Small intestine (tissue), 16 donors: Measurements from ENCODE around the gene OR7A17. TPM values are rescaled to one million over a fixed set of nuclear protein-coding genes. Genes with fewer than 3 reads are reported as not detected.

Source experiments
- DNase-seq, 2 donors: peaks; one replicate each; pipeline versions ENCODE4 v3.0.0 to v3.0.0-alpha.2; 2013
- FAIRE-seq: peaks from 2 replicates; lab custom pipeline; 2012; peaks lifted over from hg19 to GRCh38; lab: Jason Lieb, UNC
- H3K27ac ChIP-seq, 3 donors: one replicate each; pipeline ENCODE4 v1.5.1; 2013; ENCODE audit warnings: low read length in 2 of 3, mild to moderate bottlenecking in 2 of 3, control low read depth in 1 of 3, inconsistent platforms in 1 of 3, low read depth in 1 of 3, moderate library complexity in 1 of 3
- H3K27me3 ChIP-seq, 3 donors: one replicate each; pipeline ENCODE4 v1.6.1; 2013; ENCODE audit warnings: low read length in 3 of 3, inconsistent platforms in 1 of 3; ENCODE audit not compliant: control insufficient read depth in 3 of 3, insufficient read depth in 3 of 3
- H3K36me3 ChIP-seq, 3 donors: one replicate each; pipeline ENCODE4 v1.6.1; 2013; ENCODE audit warnings: low read length in 3 of 3, inconsistent platforms in 1 of 3, low read depth in 1 of 3, mild to moderate bottlenecking in 1 of 3, moderate library complexity in 1 of 3; ENCODE audit not compliant: control insufficient read depth in 3 of 3, insufficient read depth in 2 of 3
- H3K4me1 ChIP-seq, 3 donors: one replicate each; pipeline ENCODE4 v1.6.1; 2013; ENCODE audit warnings: low read length in 2 of 3, inconsistent platforms in 1 of 3, low read depth in 1 of 3, mild to moderate bottlenecking in 1 of 3, moderate library complexity in 1 of 3; ENCODE audit not compliant: control insufficient read depth in 3 of 3, insufficient read depth in 2 of 3
- H3K4me3 ChIP-seq, 3 donors: one replicate each; pipeline ENCODE4 v1.5.1; 2013; ENCODE audit warnings: low read length in 3 of 3, control low read depth in 1 of 3, inconsistent platforms in 1 of 3, low read depth in 1 of 3, mild to moderate bottlenecking in 1 of 3, moderate library complexity in 1 of 3
- H3K9me3 ChIP-seq, 2 donors: one replicate each; pipeline ENCODE4 v1.6.1; 2013; ENCODE audit warnings: low read depth in 1 of 2, low read length in 1 of 2; ENCODE audit not compliant: control insufficient read depth in 2 of 2, insufficient read depth in 1 of 2
- WGBS, 3 donors: extraction: QIAGEN DNeasy Blood & Tissue Kit; methylation state at CpG; one replicate each; pipeline ENCODE4 v1.1.7; 2013; 5-methylcytosine and 5-hydroxymethylcytosine counted together
- long read RNA-seq, 10 donors: transcript quantifications; one replicate each; lab custom pipeline, GENCODE V29; 2026
- polyA plus RNA-seq, 4 donors: library from polyadenylated mRNA; stranded (reverse) in 3 of 4; unstranded in 1 of 4; fragments of 200-250 nt in 3 of 4; fragments of 120-200 nt in 1 of 4; gene quantifications; one replicate each; pipeline versions ENCODE4 v1.2.1 to v1.2.3, GENCODE V29; 2013
- donor health status: healthy with polysubstance abuse.
- donor health status: control.
- donor health status: control.
- donor health status: Bipolar disorder and iron deficiency.
- donor health status: healthy.

The OR7A17 gene
- polyA plus RNA-seq: not detected
- long read RNA-seq, donor 1: 0 reads
- long read RNA-seq, donor 2: 0 reads
- long read RNA-seq, donor 3: 0 reads
- long read RNA-seq, donor 4: 0 reads
- long read RNA-seq, donor 5: 0 reads
- long read RNA-seq, donor 6: 0 reads
- long read RNA-seq, donor 7: 0 reads
- long read RNA-seq, donor 8: 0 reads
- long read RNA-seq, donor 9: 0 reads
- long read RNA-seq, donor 10: 0 reads

DNA sequence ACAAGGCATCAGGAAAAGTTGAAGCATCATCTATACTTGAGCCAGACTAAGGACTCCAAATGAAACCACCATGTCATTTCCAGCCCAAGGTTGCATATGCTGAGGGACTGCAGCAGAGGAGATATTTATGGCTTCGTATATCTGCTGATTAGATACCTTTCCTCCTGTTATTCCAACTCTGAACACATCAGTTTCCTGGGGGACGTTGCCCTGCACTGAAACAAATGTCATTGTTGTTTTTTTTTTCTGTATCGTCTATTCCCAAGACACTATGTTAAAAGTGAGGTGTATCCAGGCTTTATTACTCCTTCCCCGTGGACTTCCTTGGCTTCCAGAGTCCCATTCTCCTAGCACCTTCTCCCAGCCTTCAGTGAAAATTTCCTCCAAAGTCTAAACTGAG, at the start of gene OR7A17:
TSS of gene OR7A17 (minus strand) at position 101 of the 400 bp plus-strand sequence. CDS start 4,777 bp downstream, outside the sequence.
- no peak within 1 kb of the TSS for H3K27ac ChIP-seq
- 43 to 65% (median 43%) methylated on average over 4 of the region's 4 CpGs for WGBS, 3 donors
- no peak for FAIRE-seq

DNA sequence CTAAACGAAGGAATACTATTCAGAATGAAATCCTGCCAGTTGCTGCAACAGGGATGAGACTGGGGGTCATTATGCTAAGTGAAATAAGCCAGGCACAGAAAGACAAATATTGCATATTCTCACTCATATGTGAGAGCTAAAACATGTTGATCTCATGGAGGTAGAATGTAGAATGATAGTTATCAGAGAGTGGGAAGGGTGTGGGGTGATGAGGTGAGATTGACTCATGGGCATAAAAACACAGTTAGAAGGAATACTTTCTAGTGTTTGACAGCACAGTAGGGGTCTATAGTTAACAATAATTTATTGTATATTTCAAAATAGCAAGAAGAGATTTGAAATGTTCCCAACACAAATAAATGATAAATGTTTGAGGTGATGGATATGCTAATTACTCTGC, 47.6 kb upstream of the OR7A17 start:
- Histone ChIP-seq H3K36me3 (no peaks in the 10 kb centered on the region), H3K27ac (no peak overlapping the region), H3K27me3 (no peaks in the 10 kb centered on the region), H3K9me3 (no peaks in the 10 kb centered on the region), H3K4me3 (no peak overlapping the region), H3K4me1 (no peaks in the 10 kb centered on the region)
- 40 to 76% (median 48%) methylated on average over 1 of the region's 1 CpG for WGBS, 3 donors
- FAIRE-seq (no peak), DNase-seq (no peak)

More for the DNA sequence above, at the start of gene OR7A17:
- no peaks in the 10 kb centered on the region for H3K4me1 ChIP-seq
- no peak within 1 kb of the TSS for H3K4me3 ChIP-seq
- peaks cover 0 to 2% (median 0%) of the 10 kb centered on the region in 3 donors for H3K27me3 ChIP-seq
- no peaks in the 10 kb centered on the region for H3K9me3 ChIP-seq
- DNase-seq: no peak
- no peaks in the 10 kb centered on the region for H3K36me3 ChIP-seq

DNA sequence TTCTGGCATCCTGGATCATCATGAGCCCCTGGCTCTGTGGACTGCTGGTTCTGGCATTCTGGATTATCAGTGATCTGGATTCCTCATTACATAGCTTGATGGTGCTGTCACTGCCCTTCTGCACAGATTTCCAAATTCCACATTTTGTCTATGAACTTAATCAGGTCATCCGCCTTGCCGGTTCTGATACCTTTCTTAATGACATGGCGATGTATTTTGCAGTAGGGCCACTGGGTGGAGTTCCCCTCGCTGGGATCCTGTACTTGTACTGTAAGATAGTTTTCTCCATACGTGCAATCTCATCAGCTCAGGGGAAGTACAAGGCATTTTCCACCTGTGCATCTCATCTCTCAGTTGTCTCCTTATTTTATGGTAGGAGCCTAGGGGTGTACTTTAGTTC, 30.9 kb upstream of the OR7A17 start:
- Histone ChIP-seq H3K27ac (no peak overlapping the region), H3K9me3 (no peaks in the 10 kb centered on the region), H3K4me3 (no peak overlapping the region), H3K36me3 (no peaks in the 10 kb centered on the region), H3K4me1 (no peaks in the 10 kb centered on the region), H3K27me3 (no peaks in the 10 kb centered on the region)
- DNase-seq: no peak
- WGBS, 3 donors: 46 to 58% (median 55%) methylated on average over 5 of the region's 5 CpGs
- no peak for FAIRE-seq

DNA sequence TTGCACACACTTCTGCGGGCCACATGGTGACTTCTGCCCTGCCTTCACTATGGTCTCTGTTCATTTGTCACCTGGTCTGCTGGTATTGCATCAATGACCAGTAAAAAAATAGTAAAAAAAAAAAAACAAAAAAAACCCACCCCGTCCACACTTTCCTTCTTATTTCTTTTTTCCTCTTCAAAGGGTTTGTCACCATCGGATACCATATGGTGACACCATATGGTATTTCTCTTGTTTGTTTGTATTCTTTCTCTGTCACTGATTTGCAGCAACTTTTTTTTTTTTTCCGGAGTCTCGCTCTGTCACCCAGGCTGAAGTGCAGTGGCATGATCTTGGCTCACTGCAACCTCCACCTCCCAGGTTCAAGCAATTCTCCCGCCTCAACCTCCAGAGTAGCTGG, 29.2 kb upstream of the OR7A17 start:
- Histone ChIP-seq H3K4me1 (no peaks in the 10 kb centered on the region), H3K27ac (no peak overlapping the region), H3K4me3 (no peak overlapping the region), H3K36me3 (no peaks in the 10 kb centered on the region), H3K27me3 (no peaks in the 10 kb centered on the region), H3K9me3 (no peaks in the 10 kb centered on the region)
- WGBS, 3 donors: 63 to 75% (median 69%) methylated on average over 6 of the region's 6 CpGs
- DNase-seq (no peak), FAIRE-seq (no peak)

DNA sequence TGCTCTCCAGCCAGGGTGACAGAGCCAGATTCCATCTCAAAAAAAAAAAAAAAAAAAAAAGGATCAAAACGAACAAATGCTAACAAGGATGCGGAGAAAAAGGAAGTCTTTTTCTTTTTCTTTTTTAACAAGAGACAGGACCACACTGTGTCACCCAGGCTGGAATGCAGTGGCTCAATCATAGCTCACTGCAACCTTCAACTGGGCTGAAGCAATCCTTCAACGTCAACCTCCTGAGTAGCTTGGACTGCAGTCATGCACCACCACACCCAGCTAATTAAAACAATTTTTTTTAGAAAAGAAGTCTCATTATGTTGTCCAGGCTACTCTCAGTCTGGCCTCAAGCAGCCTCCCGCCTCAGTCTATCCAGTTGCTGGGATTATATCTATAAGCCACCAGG, 20.8 kb upstream of the OR7A17 start:
- H3K4me1 ChIP-seq: no peaks in the 10 kb centered on the region
- H3K4me3 ChIP-seq: no peak overlapping the region
- DNase-seq (no peak), FAIRE-seq (no peak)
- no peaks in the 10 kb centered on the region for H3K36me3 ChIP-seq
- no peak overlapping the region for H3K27ac ChIP-seq
- no peaks in the 10 kb centered on the region for H3K27me3 ChIP-seq
- 65 to 85% (median 80%) methylated on average over 3 to 4 of the region's 4 CpGs for WGBS, 3 donors
- no peaks in the 10 kb centered on the region for H3K9me3 ChIP-seq

DNA sequence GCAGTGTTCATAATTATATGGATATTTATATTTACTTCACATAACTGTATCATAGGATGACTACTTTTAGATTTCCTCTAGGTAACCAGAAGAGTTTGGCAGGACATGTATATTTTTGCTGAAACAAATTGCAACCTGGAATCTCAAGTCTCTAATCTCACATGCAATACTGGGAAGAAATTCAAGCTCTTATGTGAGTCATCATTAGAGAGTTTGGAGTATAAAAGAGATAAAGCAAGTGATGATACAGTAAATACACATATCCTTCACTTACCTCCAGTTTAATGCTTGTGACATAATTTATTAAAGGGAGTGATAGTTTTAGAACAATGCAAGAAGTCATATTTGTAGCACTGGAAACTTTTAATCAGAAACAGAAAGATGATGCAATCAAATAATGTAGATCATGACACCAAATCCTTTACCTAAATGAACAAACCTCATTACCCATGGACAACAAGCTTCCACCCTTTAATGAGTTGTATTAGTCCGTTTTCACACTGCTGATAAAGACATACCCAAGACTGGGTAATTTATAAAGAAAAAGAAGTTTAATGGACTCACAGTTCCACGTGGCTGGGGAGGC, 15.8 kb upstream of the OR7A17 start:
- H3K27me3 ChIP-seq: peaks cover 0 to 4% (median 0%) of the 10 kb centered on the region in 3 donors
- no peaks in the 10 kb centered on the region for H3K36me3 ChIP-seq
- FAIRE-seq (no peak), DNase-seq (no peak)
- H3K4me3 ChIP-seq: no peak overlapping the region
- no peaks in the 10 kb centered on the region for H3K9me3 ChIP-seq
- H3K27ac ChIP-seq: no peak overlapping the region
- no peaks in the 10 kb centered on the region for H3K4me1 ChIP-seq
- 13 to 42% (median 30%) methylated on average over 2 of the region's 2 CpGs for WGBS, 3 donors

DNA sequence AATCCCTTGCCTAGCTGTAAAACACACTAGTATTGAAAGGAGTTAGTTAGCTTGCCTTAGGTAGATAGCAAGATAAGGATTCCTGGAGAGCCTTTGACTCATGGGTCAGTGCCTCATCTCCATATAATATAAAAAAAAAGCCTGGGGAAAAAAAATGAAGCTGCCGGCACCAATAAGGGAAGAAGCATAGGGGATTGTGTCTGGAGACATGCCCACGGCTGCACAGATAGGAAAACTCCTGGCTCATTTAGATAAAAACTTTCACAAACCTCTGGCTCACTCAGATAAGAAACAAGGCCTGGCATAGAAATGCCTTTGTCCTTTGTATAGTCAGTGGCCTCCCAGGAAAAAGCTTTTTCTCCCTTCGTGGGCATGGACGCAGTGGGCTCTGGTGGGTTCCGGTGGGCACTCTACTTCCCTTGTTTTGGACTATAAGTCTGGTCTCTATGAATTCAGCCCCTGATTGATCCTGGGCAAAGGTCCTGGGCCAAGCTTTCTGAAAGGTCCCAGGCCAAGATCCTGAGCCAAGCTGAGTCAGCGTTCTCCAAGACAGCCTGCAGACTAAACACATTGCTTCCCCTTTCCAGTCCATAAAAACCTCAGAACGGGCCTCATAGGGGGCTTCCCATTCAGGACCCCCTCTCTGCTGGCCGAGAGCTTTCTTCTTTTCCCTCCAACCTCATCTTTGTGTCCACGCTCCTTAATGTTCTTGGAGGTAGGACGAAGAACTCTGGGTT, 4.9 kb upstream of the OR7A17 start:
- Histone ChIP-seq H3K36me3 (no peaks in the 10 kb centered on the region), H3K9me3 (no peaks in the 10 kb centered on the region), H3K4me3 (no peak overlapping the region), H3K27me3 (no peaks in the 10 kb centered on the region), H3K4me1 (no peaks in the 10 kb centered on the region), H3K27ac (no peak overlapping the region)
- DNase-seq: no peak
- FAIRE-seq: no peak
- WGBS, 3 donors: 29 to 46% (median 33%) methylated on average over 10 of the region's 10 CpGs

DNA sequence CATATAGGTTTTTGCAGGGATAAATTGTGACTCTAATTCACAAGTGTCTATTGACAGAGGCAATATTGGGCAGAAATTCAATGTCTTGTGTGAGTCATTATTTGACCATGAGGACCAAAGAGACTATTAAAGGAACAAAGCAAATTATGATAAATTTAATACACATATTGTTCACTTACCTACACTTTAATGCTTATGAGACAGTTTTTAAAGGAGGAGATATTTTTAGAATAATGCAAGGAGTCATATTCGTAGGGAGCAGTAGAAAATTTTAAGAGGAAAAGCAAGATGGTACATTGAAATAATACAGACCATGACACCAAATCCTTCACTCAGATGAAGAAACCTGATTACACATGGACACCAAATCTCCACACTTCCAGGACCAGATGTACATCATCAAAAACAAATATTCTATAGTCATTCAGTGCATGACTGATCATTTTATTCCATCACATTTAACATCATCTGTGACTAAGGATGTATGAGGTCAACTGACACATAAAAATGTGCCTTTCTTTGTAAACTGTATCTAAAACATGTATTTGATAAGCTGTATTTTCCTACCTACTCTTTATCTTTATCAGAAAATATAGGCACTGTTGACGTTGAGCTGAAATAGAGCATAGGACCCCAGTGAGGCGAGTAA, 4.2 kb upstream of the OR7A17 start:
- Histone ChIP-seq H3K36me3 (no peaks in the 10 kb centered on the region), H3K27ac (no peak overlapping the region), H3K4me1 (no peaks in the 10 kb centered on the region), H3K9me3 (no peaks in the 10 kb centered on the region), H3K27me3 (no peaks in the 10 kb centered on the region), H3K4me3 (no peak overlapping the region)
- WGBS, 3 donors: 37 to 55% (median 50%) methylated on average over 3 of the region's 3 CpGs
- FAIRE-seq: no peak
- no peak for DNase-seq
